IMR-90 (cell line): ENCODE measurements around the gene ADAM17. TPM values are rescaled to one million over a fixed set of nuclear protein-coding genes. Genes with fewer than 3 reads are reported as not detected.
A peak's percentile ranks its signal among the peaks of the same experiment; 100 is the strongest.

Experiments
- ATAC-seq: fragments of 200-7000 bp; cut with Tn5 transposase; 2 replicates; pipeline ENCODE4 v1.9.1; 2020; ENCODE audit warnings: low read depth, mild to moderate bottlenecking, moderate library complexity
- BruUV-seq: library from RNA; stranded (reverse); fragments of 400-500 nt; replicated peaks from 2 replicates; lab custom pipeline; 2021; lab: Mats Ljungman, UMichigan
- CTCF ChIA-PET: fragments of 300-600 bp; formaldehyde crosslinking; extraction: SDS; loops from one replicate; lab custom pipeline; 2021; ENCODE audit warnings: antibody characterized with exemption; lab: Yijun Ruan, JAX
- POLR2A ChIA-PET: fragments of 300-600 bp; sonication (Branson Sonifier 250); formaldehyde crosslinking; loops from one replicate; lab custom pipeline; 2022; ENCODE audit warnings: antibody characterized with exemption; ENCODE audit not compliant: unreplicated experiment; lab: Charles Lee
- DNase-seq: peaks from one replicate; pipeline ENCODE4 v3.0.0; 2013
- H2AFZ ChIP-seq: replicated peaks from 2 replicates; pipeline ENCODE3; 2013; ENCODE audit warnings: low read length, mild to moderate bottlenecking; ENCODE audit not compliant: poor library complexity
- H2AK5ac ChIP-seq: 2 replicates; pipeline ENCODE4 v1.6.1; 2013; ENCODE audit warnings: low read depth, low read length, inconsistent platforms
- H2AK9ac ChIP-seq: replicated peaks from 2 replicates; pipeline ENCODE3; 2013; ENCODE audit warnings: mild to moderate bottlenecking, low read depth, low read length, moderate library complexity; ENCODE audit not compliant: poor library complexity
- H2BK120ac ChIP-seq: 2 replicates; pipeline ENCODE4 v1.6.1; 2013; ENCODE audit warnings: low read depth, low read length, inconsistent platforms
- H2BK15ac ChIP-seq: 3 replicates; pipeline ENCODE4 v1.6.1; 2013; ENCODE audit warnings: low read depth, low read length, inconsistent platforms
- H2BK20ac ChIP-seq: 2 replicates; pipeline ENCODE4 v1.6.1; 2013; ENCODE audit warnings: low read depth, mild to moderate bottlenecking, inconsistent platforms, low read length, moderate library complexity
- H2BK5ac ChIP-seq: 2 replicates; pipeline ENCODE4 v1.6.1; 2013; ENCODE audit warnings: mild to moderate bottlenecking, low read depth, low read length, inconsistent platforms; ENCODE audit not compliant: poor library complexity, severe bottlenecking
- H3K14ac ChIP-seq: replicated peaks from 2 replicates; pipeline ENCODE4 v1.6.1; 2013; ENCODE audit warnings: low read depth, low read length, inconsistent platforms
- H3K18ac ChIP-seq: 2 replicates; pipeline ENCODE4 v1.6.1; 2013; ENCODE audit warnings: low read depth, low read length, control low read depth
- H3K23ac ChIP-seq: 2 replicates; pipeline ENCODE4 v1.6.1; 2013; ENCODE audit warnings: low read depth, low read length, inconsistent platforms
- H3K27ac ChIP-seq: 2 replicates; pipeline ENCODE4 v1.5.1; 2013; ENCODE audit warnings: mild to moderate bottlenecking, control low read depth, low read length; ENCODE audit not compliant: insufficient read depth
- H3K27me3 ChIP-seq: 2 replicates; pipeline ENCODE4 v1.6.1; 2013; ENCODE audit warnings: low read length; ENCODE audit not compliant: control insufficient read depth, insufficient read depth
- H3K36me3 ChIP-seq: 2 replicates; pipeline ENCODE4 v1.6.1; 2013; ENCODE audit warnings: low read length, mixed read lengths; ENCODE audit not compliant: control insufficient read depth, insufficient read depth
- H3K4ac ChIP-seq: 2 replicates; pipeline ENCODE4 v1.6.1; 2013; ENCODE audit warnings: low read depth, low read length, inconsistent platforms
- H3K4me1 ChIP-seq: 2 replicates; pipeline ENCODE4 v1.6.1; 2013; ENCODE audit warnings: low read length, mixed read lengths; ENCODE audit not compliant: control insufficient read depth, insufficient read depth
- H3K4me2 ChIP-seq: 2 replicates; pipeline ENCODE4 v1.6.1; 2013; ENCODE audit warnings: low read depth, mild to moderate bottlenecking, control low read depth, low read length, moderate library complexity
- H3K4me3 ChIP-seq: 2 replicates; pipeline ENCODE4 v1.5.1; 2013; ENCODE audit warnings: low read depth, mild to moderate bottlenecking, control low read depth, low read length, moderate library complexity; ENCODE audit not compliant: insufficient read depth
- H3K56ac ChIP-seq: 2 replicates; pipeline ENCODE4 v1.6.1; 2013; ENCODE audit warnings: low read length, inconsistent platforms; ENCODE audit not compliant: insufficient read depth; ENCODE audit errors: extremely low read depth
- H3K79me1 ChIP-seq, 2 experiments: 2 replicates each; pipeline ENCODE4 v1.6.1; 2013; ENCODE audit warnings: low read length in 2 of 2, inconsistent platforms in 1 of 2, low read depth in 1 of 2
- H3K9ac ChIP-seq: 2 replicates; pipeline ENCODE4 v1.6.1; 2013; ENCODE audit warnings: low read depth, low read length, control low read depth
- H3K9me1 ChIP-seq: 2 replicates; pipeline ENCODE4 v1.6.1; 2013; ENCODE audit warnings: low read length, inconsistent platforms; ENCODE audit not compliant: insufficient read depth
- H3K9me3 ChIP-seq: 2 replicates; pipeline ENCODE4 v1.6.1; 2013; ENCODE audit warnings: low read length; ENCODE audit not compliant: control insufficient read depth, insufficient read depth
- H4K20me1 ChIP-seq: 2 replicates; pipeline ENCODE4 v1.6.1; 2013; ENCODE audit warnings: low read length, inconsistent platforms; ENCODE audit not compliant: insufficient read depth
- H4K5ac ChIP-seq: 2 replicates; pipeline ENCODE4 v1.6.1; 2013; ENCODE audit warnings: mild to moderate bottlenecking, low read depth, low read length, control low read depth
- H4K8ac ChIP-seq, 2 experiments: 2 replicates each; pipeline ENCODE4 v1.6.1; 2013; ENCODE audit warnings: low read depth in 2 of 2, low read length in 2 of 2, control low read depth in 1 of 2, inconsistent platforms in 1 of 2
- H4K91ac ChIP-seq: 2 replicates; pipeline ENCODE4 v1.6.1; 2013; ENCODE audit warnings: low read depth, low read length, inconsistent platforms; ENCODE audit not compliant: insufficient read depth
- FOS ChIP-seq: fragments of 150-350 bp; IDR thresholded peaks from 2 replicates; pipeline ENCODE4 v1.6.1; 2016; ENCODE audit warnings: low read depth, low read length
- POLR2A ChIP-seq: IDR thresholded peaks from 2 replicates; pipeline ENCODE4 v1.6.1; 2012; ENCODE audit warnings: mild to moderate bottlenecking, low read depth, low read length
- RAD21 ChIP-seq: IDR thresholded peaks from 2 replicates; pipeline ENCODE4 v1.6.1; 2012; ENCODE audit warnings: low read length, improper control_type of control experiment
- SMC3 ChIP-seq: fragments of 150-350 bp; IDR thresholded peaks from 2 replicates; pipeline ENCODE4 v1.6.1; 2016; ENCODE audit warnings: low read depth, mild to moderate bottlenecking, antibody characterized with exemption, low read length, moderate library complexity
- WGBS, 2 experiments: methylation state at CpG; one replicate each; pipeline versions ENCODE4 v1.1.5 to v1.1.7; 2013; ENCODE audit warnings: missing lambda C conversion rate in 2 of 2; ENCODE audit not compliant: insufficient read length in 1 of 2; ENCODE audit errors: extremely low coverage in 2 of 2; 5-methylcytosine and 5-hydroxymethylcytosine counted together
- dilution Hi-C: fragments of 300-500 bp; cut with HindIII; formaldehyde crosslinking; loops from one replicate; pipeline ENCODE4 v1.14.3; 2018; ENCODE audit warnings: low sequenced_read_pairs; ENCODE audit not compliant: unreplicated experiment
- in situ Hi-C: fragments of 300-500 bp; cut with MboI; formaldehyde crosslinking; loops from 3 replicates; pipeline ENCODE4 v1.14.3; 2019; ENCODE audit warnings: low sequenced_read_pairs, inconsistent platforms, mixed read lengths
- intact Hi-C: fragments of 100-400 bp; cut with micrococcal nuclease; formaldehyde crosslinking; loops from 2 replicates; pipeline ENCODE4 v1.10.0; 2022
- polyA plus RNA-seq, 3 experiments: library from polyadenylated mRNA; depleted of rRNA; stranded (reverse); fragments of >200 nt; gene quantifications; 2 replicates each; pipeline ENCODE4 v1.2.3, GENCODE V29; 2012; ENCODE audit warnings: low replicate concordance in 1 of 3
- total RNA-seq: library from RNA; depleted of rRNA; stranded (reverse); fragments of >200 nt; gene quantifications from 2 replicates; pipeline ENCODE4 v1.2.3, GENCODE V29; 2012

Gene ADAM17
- total and polyA plus RNA-seq, 2 of the 4 experiments (the other 2 are of a cell fraction), result 9.6 to 34.4 TPM

DNA sequence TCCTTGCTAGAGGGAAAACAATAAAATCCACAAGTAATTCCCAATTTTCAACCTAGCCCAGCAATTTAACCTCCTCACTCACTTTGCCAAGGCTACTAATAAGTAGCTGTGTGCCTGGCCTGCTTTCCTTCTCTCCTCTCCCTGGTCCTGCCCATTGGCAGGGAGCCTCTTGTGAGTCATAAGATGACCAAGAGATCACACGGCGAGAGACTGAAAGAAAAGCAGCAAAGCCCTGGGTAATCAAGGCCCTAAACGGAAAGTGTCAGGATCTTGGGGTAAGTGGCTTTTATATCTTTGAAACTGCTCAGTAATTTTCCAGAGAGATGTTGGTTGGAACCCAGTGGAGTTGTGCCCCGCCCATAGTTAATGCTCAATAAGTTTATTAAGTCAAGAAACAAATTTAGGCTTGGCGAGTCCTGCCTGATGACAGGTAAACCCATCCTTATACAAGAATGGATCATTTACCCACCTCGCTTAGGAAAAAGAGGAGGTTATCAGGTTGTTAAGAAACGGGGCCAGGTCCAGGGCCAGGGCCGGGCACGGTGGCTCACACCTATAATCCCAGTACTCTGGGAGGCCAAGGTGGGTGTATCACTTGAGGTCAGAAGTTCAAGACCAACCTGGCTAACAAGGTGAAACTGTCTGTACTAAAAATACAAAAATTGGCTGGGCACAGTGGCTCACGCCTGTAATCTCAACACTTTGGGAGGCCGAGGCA lies 10.0 kb upstream of the ADAM17 start:
- intact Hi-C loops, result no loop called here
- Histone ChIP-seq H3K23ac (peak overlapping the region; percentile 66; the same call in 1 of the 2 replicates), H3K4me2 (peak overlapping the region; percentile 54), H3K27ac (peak overlapping the region; percentile 78), H2AFZ (peak overlapping the region; percentile 82), H2BK120ac (peak overlapping the region; percentile 80; the same call in 1 of the 2 replicates), H3K9ac (0 out of 2 replicates have a peak overlapping the region, but pooled peaks have one; percentile 24), H2BK5ac (peak overlapping the region; percentile 81), H3K14ac (0 out of 2 replicates have a peak overlapping the region, but pooled peaks have one; percentile 85), H2AK5ac (peak overlapping the region; percentile 38; the same call in 1 of the 2 replicates), H3K56ac (no peak overlapping the region), H3K9me1 (peaks cover 4% of the 10 kb centered on the region; the same call in 1 of the 2 replicates), H3K9me3 (no peaks in the 10 kb centered on the region), H3K4ac (peak overlapping the region; percentile 47; the same call in 1 of the 2 replicates), H2AK9ac (peak overlapping the region; percentile 67), H4K8ac (peak overlapping the region in 1 of 2 experiments; percentile 64; a peak in 2 of 4 replicates), H3K4me1 (peaks cover 8% of the 10 kb centered on the region), H3K4me3 (no peak overlapping the region), H2BK15ac (peak overlapping the region; percentile 89; the same call in 1 of the 3 replicates), H3K18ac (peak overlapping the region; percentile 63), H3K36me3 (no peaks in the 10 kb centered on the region), H3K27me3 (no peaks in the 10 kb centered on the region), H2BK20ac (peak overlapping the region; percentile 61; the same call in 1 of the 2 replicates), H4K5ac (peak overlapping the region; percentile 68), H3K79me1 (peaks cover 0 to 3% of the 10 kb centered on the region in 2 experiments; a peak in 2 of 4 replicates), H4K91ac (peak overlapping the region; percentile 50), H4K20me1 (no peaks in the 10 kb centered on the region)
- no TSS peak for BruUV-seq
- ATAC-seq (peak; percentile 99), DNase-seq (peak; percentile 96)
- in situ Hi-C loops, result loop anchor here (10.0 kb wide), 1 partner anchor 479 kb away; the partner anchor contains the start of gene KLF11
- 90% methylated on average over 2 of the region's 11 CpGs; no CpG with 5 or more reads in 1 of the 2 experiments for WGBS, 2 experiments
- peak; percentile 29; the same call in 1 of the 2 replicates for TF ChIP-seq RAD21
- peak; percentile 78 for TF ChIP-seq FOS
- TF ChIP-seq SMC3, result no peak
- TF ChIP-seq POLR2A, result peak; percentile 45; the same call in 1 of the 2 replicates
- ChIA-PET POLR2A (interaction anchor here (0.6 kb wide), 1 partner anchor 10 kb away, joined by 3 read pairs; no protein-coding TSS in a partner anchor), CTCF (interaction anchor here (0.6 kb wide), 1 partner anchor 422 kb away, joined by 3 read pairs; no protein-coding TSS in a partner anchor)
- dilution Hi-C loops, result no loop called here
